Fibroblast of lung (primary cell): ENCODE data around the gene VTCN1.

Experiments
- CTCF ChIP-seq, 2 donors: IDR thresholded peaks in 1 of 2; conservative IDR thresholded peaks in 1 of 2; 1 replicate in 1 of 2; 2 replicates in 1 of 2; pipeline ENCODE4 v1.5.1; 2011 to 2012; ENCODE audit warnings: low read length in 2 of 2, control low read depth in 1 of 2, inconsistent platforms in 1 of 2, low read depth in 1 of 2, mild to moderate bottlenecking in 1 of 2
- EZH2 ChIP-seq: IDR thresholded peaks from 2 replicates; pipeline ENCODE4 v1.5.1; 2012; ENCODE audit warnings: low read length, control low read depth, mild to moderate bottlenecking; ENCODE audit errors: missing control alignments

- TF ChIP-seq CTCF (conservative IDR thresholded peaks at IDR 0.05 in 1 of 2, IDR thresholded peaks at IDR 0.05 in 1 of 2; ENCODE audit: low read depth in 1 of 2, low read length in 2 of 2) (no peak), EZH2 (no peak)
These were observed 38.7 kb downstream of the VTCN1 start for GRCh38 chr1:117171900-117172511.
